Cardiac muscle cell (in vitro differentiated cells and primary cell): Measurements from ENCODE around the gene A1BG. TPM values are rescaled to one million over a fixed set of nuclear protein-coding genes. Genes with fewer than 3 reads are reported as not detected.

Source experiments
- DNase-seq, 2 donors: peaks; one replicate each; pipeline versions ENCODE4 v3.0.0 to v3.0.0-alpha.2; 2010 to 2017; ENCODE audit warnings: low read depth in 1 of 2, low spot score in 1 of 2
- H3K27ac ChIP-seq: fragments of 200-600 bp; sonication (generic); 2 replicates; pipeline ENCODE4 v1.5.1; 2016
- H3K27me3 ChIP-seq: fragments of 200-600 bp; sonication (generic); 2 replicates; pipeline ENCODE4 v1.6.0; 2016; ENCODE audit warnings: control low read depth
- H3K36me3 ChIP-seq: fragments of 200-600 bp; sonication (generic); 2 replicates; pipeline ENCODE4 v1.5.1; 2016; ENCODE audit warnings: control low read depth
- H3K4me1 ChIP-seq: fragments of 200-600 bp; sonication (generic); 2 replicates; pipeline ENCODE4 v1.8.1; 2017; ENCODE audit warnings: low read depth, mild to moderate bottlenecking, mixed run types
- H3K4me3 ChIP-seq: fragments of 200-600 bp; sonication (generic); 2 replicates; pipeline ENCODE4 v1.5.1; 2016; ENCODE audit warnings: mild to moderate bottlenecking
- H3K9me3 ChIP-seq: fragments of 200-600 bp; sonication (generic); 2 replicates; pipeline ENCODE4 v1.5.1; 2017; ENCODE audit warnings: low read depth, mild to moderate bottlenecking, control low read depth
- CTCF ChIP-seq: IDR thresholded peaks from 2 replicates; pipeline ENCODE4 v1.5.1; 2012; ENCODE audit warnings: low read depth, mild to moderate bottlenecking, low read length
- polyA plus RNA-seq: library from polyadenylated mRNA; unstranded; fragments of >200 nt; fragmentation: Nextera tagmentation; extraction: Ambion mirVana; gene quantifications from 2 replicates; pipeline ENCODE4 v1.2.1, GENCODE V29; 2016
- total RNA-seq: library from RNA; depleted of rRNA; stranded (reverse); fragments of >200 nt; gene quantifications from 2 replicates; pipeline ENCODE4 v1.2.3, GENCODE V29; 2016

The A1BG gene
- total and polyA plus RNA-seq, 2 experiments from 2014 or later = 45.9 to 138 TPM

- no peak for TF ChIP-seq CTCF
- peak overlapping the region; percentile 12 for H3K4me3 ChIP-seq
- H3K9me3 ChIP-seq = no peaks in the 10 kb centered on the region
- no peak overlapping the region for H3K27ac ChIP-seq
- H3K27me3 ChIP-seq = peaks cover 14% of the 10 kb centered on the region
- peaks cover 6% of the 10 kb centered on the region for H3K4me1 ChIP-seq
- H3K36me3 ChIP-seq = peaks cover 24% of the 10 kb centered on the region
- DNase-seq = peak in 1 of 2 donors; percentile 35
Measured at GRCh38 chr19:58395979-58396627, 42.8 kb upstream of the A1BG start.

- peaks cover under 1% of the 10 kb centered on the region for H3K4me1 ChIP-seq
- no peaks in the 10 kb centered on the region for H3K9me3 ChIP-seq
- peaks cover 14% of the 10 kb centered on the region for H3K27me3 ChIP-seq
- no peak for TF ChIP-seq CTCF
- DNase-seq = no peak
- no peak within 1 kb of the TSS for H3K27ac ChIP-seq
- peaks cover 31% of the 10 kb centered on the region for H3K36me3 ChIP-seq
- peak within 1 kb of the TSS; percentile 12 for H3K4me3 ChIP-seq
Measured at GRCh38 chr19:58395220-58395978, 42.1 kb upstream of the A1BG start, which contains the start of gene RNF225. Gene RNF225, plus strand, starts transcription at chr19:58395656. Its CDS starts 434 bp downstream, at chr19:58396090.

- H3K36me3 ChIP-seq = peaks cover 31% of the 10 kb centered on the region
- H3K27me3 ChIP-seq = peaks cover 14% of the 10 kb centered on the region
- no peak for TF ChIP-seq CTCF
- H3K27ac ChIP-seq = no peak overlapping the region
- no peaks in the 10 kb centered on the region for H3K9me3 ChIP-seq
- H3K4me1 ChIP-seq = no peaks in the 10 kb centered on the region
- no peak overlapping the region for H3K4me3 ChIP-seq
- no peak for DNase-seq
Measured at GRCh38 chr19:58394821-58395219, 41.5 kb upstream of the A1BG start.

- no peak overlapping the region for H3K4me3 ChIP-seq
- H3K36me3 ChIP-seq = peaks cover 31% of the 10 kb centered on the region
- DNase-seq = no peak
- no peaks in the 10 kb centered on the region for H3K9me3 ChIP-seq
- TF ChIP-seq CTCF = no peak
- peaks cover 14% of the 10 kb centered on the region for H3K27me3 ChIP-seq
- H3K27ac ChIP-seq = no peak overlapping the region
- no peaks in the 10 kb centered on the region for H3K4me1 ChIP-seq
Measured at GRCh38 chr19:58393725-58394033, 40.4 kb upstream of the A1BG start.

GRCh38 chr19:58392945-58393724 lies 39.8 kb upstream of the A1BG start:
- TF ChIP-seq CTCF = no peak
- no peak for DNase-seq
- no peak overlapping the region for H3K27ac ChIP-seq
- H3K4me3 ChIP-seq = no peak overlapping the region
- peaks cover 14% of the 10 kb centered on the region for H3K27me3 ChIP-seq
- no peaks in the 10 kb centered on the region for H3K9me3 ChIP-seq
- peaks cover under 1% of the 10 kb centered on the region for H3K4me1 ChIP-seq
- H3K36me3 ChIP-seq = peaks cover 33% of the 10 kb centered on the region
